SU-DHL-6 (cell line): ENCODE results near the gene FIS1.

Source experiments
- H2AFZ ChIP-seq: fragments of 200-600 bp; sonication (generic); 2 replicates; pipeline ENCODE4 v1.6.1; 2014; ENCODE audit warnings: low read depth, mild to moderate bottlenecking, moderate library complexity, mixed read lengths, antibody characterized with exemption, low read length; ENCODE audit not compliant: severe bottlenecking
- H3F3A ChIP-seq: fragments of 200-600 bp; shearing (Covaris generic); 2 replicates; pipeline ENCODE4 v1.6.0; 2016; ENCODE audit warnings: antibody characterized with exemption, mild to moderate bottlenecking; ENCODE audit not compliant: insufficient read depth
- H3K27ac ChIP-seq: fragments of 200-600 bp; sonication (generic); 2 replicates; pipeline ENCODE4 v1.5.1; 2016; ENCODE audit warnings: low read depth, mild to moderate bottlenecking, low read length, moderate library complexity, mixed read lengths
- H3K27me3 ChIP-seq: fragments of 200-600 bp; sonication (generic), shearing (Covaris generic); 2 replicates; pipeline ENCODE4 v1.6.0; 2014; ENCODE audit warnings: mild to moderate bottlenecking, low read length
- H3K36me3 ChIP-seq: fragments of 200-600 bp; sonication (generic); 2 replicates; pipeline ENCODE4 v1.6.1; 2014; ENCODE audit warnings: mild to moderate bottlenecking, low read length, mixed read lengths
- H3K4me2 ChIP-seq: fragments of 300-600, 200-600 bp; shearing (Covaris generic), sonication (generic); 2 replicates; pipeline ENCODE4 v1.6.0; 2014; ENCODE audit warnings: low read length, low read depth, mild to moderate bottlenecking; ENCODE audit not compliant: poor library complexity, severe bottlenecking
- H3K4me3 ChIP-seq: fragments of 200-600 bp; sonication (generic); 2 replicates; pipeline ENCODE4 v1.5.1; 2014; ENCODE audit warnings: antibody characterized with exemption, low read length, mild to moderate bottlenecking, mixed read lengths; ENCODE audit not compliant: insufficient read depth, poor library complexity, severe bottlenecking
- H3K79me2 ChIP-seq: fragments of 200-600 bp; sonication (generic); 2 replicates; pipeline ENCODE4 v1.6.1; 2014; ENCODE audit warnings: mild to moderate bottlenecking, low read length, moderate library complexity; ENCODE audit not compliant: insufficient read depth
- H3K9ac ChIP-seq: fragments of 200-600 bp; sonication (generic); 2 replicates; pipeline ENCODE4 v1.7.0; 2014; ENCODE audit warnings: mild to moderate bottlenecking, low read length
- H3K9me2 ChIP-seq: fragments of 200-600 bp; sonication (generic); replicated peaks from 2 replicates; pipeline ENCODE4 v1.6.1; 2014; ENCODE audit warnings: low read length; ENCODE audit not compliant: insufficient read depth
- H3K9me3 ChIP-seq: fragments of 200-600 bp; sonication (generic); 2 replicates; pipeline ENCODE4 v1.6.1; 2014; ENCODE audit warnings: low read length, mixed read lengths; ENCODE audit not compliant: insufficient read depth
- H4K20me1 ChIP-seq: fragments of 200-600 bp; sonication (generic); 2 replicates; pipeline ENCODE4 v1.6.1; 2014; ENCODE audit warnings: low read depth, mild to moderate bottlenecking, antibody characterized with exemption, low read length, moderate library complexity, mixed read lengths
- EZH2phosphoT487 ChIP-seq: fragments of 200-600 bp; sonication (generic), shearing (Covaris generic); conservative IDR thresholded peaks from 2 replicates; pipeline ENCODE4 v1.6.1; 2018; ENCODE audit warnings: mild to moderate bottlenecking, antibody characterized with exemption, low read length, moderate library complexity, mixed read lengths
- TF ChIP-seq, protein P1 (sequence below): fragments of 200-600 bp; sonication (generic); IDR thresholded peaks from one replicate; pipeline ENCODE4 v1.5.1; 2017; ENCODE audit warnings: antibody characterized with exemption, mild to moderate bottlenecking, low read length, moderate library complexity; ENCODE audit not compliant: insufficient read depth, poor library complexity, severe bottlenecking

FIS1 gene

GRCh38 chr7:101239191-101239950, 5.5 kb downstream of the FIS1 start:
- no peaks in the 10 kb centered on the region for H3K9me2 ChIP-seq
- no peak overlapping the region for H3K9ac ChIP-seq
- H3K36me3 ChIP-seq, result no peaks in the 10 kb centered on the region
- no peak overlapping the region for H3K4me3 ChIP-seq
- H3K27me3 ChIP-seq, result no peaks in the 10 kb centered on the region
- H3K4me2 ChIP-seq, result no peak overlapping the region
- TF ChIP-seq, protein P1, sequence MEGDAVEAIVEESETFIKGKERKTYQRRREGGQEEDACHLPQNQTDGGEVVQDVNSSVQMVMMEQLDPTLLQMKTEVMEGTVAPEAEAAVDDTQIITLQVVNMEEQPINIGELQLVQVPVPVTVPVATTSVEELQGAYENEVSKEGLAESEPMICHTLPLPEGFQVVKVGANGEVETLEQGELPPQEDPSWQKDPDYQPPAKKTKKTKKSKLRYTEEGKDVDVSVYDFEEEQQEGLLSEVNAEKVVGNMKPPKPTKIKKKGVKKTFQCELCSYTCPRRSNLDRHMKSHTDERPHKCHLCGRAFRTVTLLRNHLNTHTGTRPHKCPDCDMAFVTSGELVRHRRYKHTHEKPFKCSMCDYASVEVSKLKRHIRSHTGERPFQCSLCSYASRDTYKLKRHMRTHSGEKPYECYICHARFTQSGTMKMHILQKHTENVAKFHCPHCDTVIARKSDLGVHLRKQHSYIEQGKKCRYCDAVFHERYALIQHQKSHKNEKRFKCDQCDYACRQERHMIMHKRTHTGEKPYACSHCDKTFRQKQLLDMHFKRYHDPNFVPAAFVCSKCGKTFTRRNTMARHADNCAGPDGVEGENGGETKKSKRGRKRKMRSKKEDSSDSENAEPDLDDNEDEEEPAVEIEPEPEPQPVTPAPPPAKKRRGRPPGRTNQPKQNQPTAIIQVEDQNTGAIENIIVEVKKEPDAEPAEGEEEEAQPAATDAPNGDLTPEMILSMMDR, result no peak
- TF ChIP-seq EZH2phosphoT487, result no peak
- no peak overlapping the region for H2AFZ ChIP-seq
- H3K9me3 ChIP-seq, result no peaks in the 10 kb centered on the region
- no peaks in the 10 kb centered on the region for H3F3A ChIP-seq
- peaks cover 27% of the 10 kb centered on the region for H3K79me2 ChIP-seq
- no peak overlapping the region for H3K27ac ChIP-seq
- H4K20me1 ChIP-seq, result no peaks in the 10 kb centered on the region; the same call in 1 of the 2 replicates

DNA sequence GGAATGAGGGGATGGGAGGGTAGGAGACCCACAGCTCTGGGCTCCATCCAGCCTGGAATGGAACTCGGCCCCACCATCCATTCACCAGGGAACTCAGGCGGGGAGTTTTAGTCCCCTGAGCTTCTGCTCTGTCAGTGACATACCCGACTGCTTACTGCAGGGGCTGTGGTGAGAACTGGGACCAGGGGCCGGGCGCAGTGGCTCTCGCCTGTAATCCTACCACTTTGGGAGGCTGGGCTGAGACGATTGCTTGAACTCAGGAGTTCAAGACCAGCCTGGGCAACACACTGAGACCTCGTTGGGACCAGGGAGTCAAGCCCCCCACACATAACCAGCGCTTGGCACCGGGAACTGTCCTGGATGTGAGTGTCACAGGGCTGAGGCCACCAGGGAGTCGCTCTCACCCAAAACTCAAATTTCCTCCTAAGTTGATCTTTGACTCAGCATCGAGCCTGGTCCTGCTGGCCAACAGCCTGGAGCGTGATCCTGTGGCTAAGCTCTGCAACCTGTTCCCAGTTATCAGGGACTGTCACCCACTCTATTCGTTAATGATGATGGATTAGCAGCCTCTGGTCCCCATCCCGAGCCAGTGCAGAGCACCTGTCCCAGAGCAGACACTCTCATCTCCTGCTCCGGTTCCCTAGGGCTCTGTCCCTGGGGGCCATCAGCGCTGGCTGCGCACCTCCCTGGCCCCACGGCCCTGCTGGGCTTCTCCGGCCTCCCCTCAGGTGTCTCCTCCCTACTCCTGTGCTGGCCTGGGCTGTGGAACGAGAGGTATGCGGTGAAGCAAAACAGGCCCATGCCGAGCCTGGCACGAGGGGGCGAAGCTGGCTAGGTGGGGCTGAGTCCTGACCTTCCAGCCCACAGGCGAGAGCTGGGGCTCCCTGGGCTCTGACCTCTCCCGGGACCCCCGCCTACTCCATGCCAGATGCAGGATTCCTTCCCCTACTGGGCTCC, 6.4 kb downstream of the FIS1 start:
- TF ChIP-seq, protein P1, result no peak
- no peak for TF ChIP-seq EZH2phosphoT487
- Histone ChIP-seq H3F3A (no peaks in the 10 kb centered on the region), H3K9me3 (no peaks in the 10 kb centered on the region), H2AFZ (no peak overlapping the region), H3K4me3 (no peak overlapping the region), H4K20me1 (no peaks in the 10 kb centered on the region; the same call in 1 of the 2 replicates), H3K9me2 (no peaks in the 10 kb centered on the region), H3K27me3 (no peaks in the 10 kb centered on the region), H3K79me2 (peaks cover 19% of the 10 kb centered on the region), H3K27ac (no peak overlapping the region), H3K9ac (no peak overlapping the region), H3K36me3 (no peaks in the 10 kb centered on the region), H3K4me2 (no peak overlapping the region)

- H3K4me2 ChIP-seq, result no peak within 1 kb of the TSS
- H3F3A ChIP-seq, result no peaks in the 10 kb centered on the region
- H3K9me3 ChIP-seq, result no peaks in the 10 kb centered on the region
- peaks cover 8% of the 10 kb centered on the region for H3K79me2 ChIP-seq
- no peak within 1 kb of the TSS for H3K4me3 ChIP-seq
- H3K9ac ChIP-seq, result no peak within 1 kb of the TSS
- H3K27me3 ChIP-seq, result no peaks in the 10 kb centered on the region
- H3K36me3 ChIP-seq, result no peaks in the 10 kb centered on the region
- no peaks in the 10 kb centered on the region for H3K9me2 ChIP-seq
- TF ChIP-seq, protein P1, result no peak
- TF ChIP-seq EZH2phosphoT487, result no peak
- H3K27ac ChIP-seq, result no peak within 1 kb of the TSS
- no peaks in the 10 kb centered on the region for H4K20me1 ChIP-seq
- no peak within 1 kb of the TSS for H2AFZ ChIP-seq
Observed at GRCh38 chr7:101237206-101238067, 7.4 kb downstream of the FIS1 start, which contains the start of gene CLDN15. Gene CLDN15, minus strand, starts transcription at chr7:101237802. Its CDS starts 221 bp downstream, at chr7:101237581.
